ENCODE measurements around the gene PIEZO1. TPM values are rescaled to one million over a fixed set of nuclear protein-coding genes. Genes with fewer than 3 reads are reported as not detected.
A peak's percentile ranks its signal among the peaks of the same experiment; 100 is the strongest.

PIEZO1 gene
- total RNA-seq, 4 donors from 2014 or later = 62.3 to 161 (median 123) TPM

- intact Hi-C loops (cut with DNase I; ENCODE audit: low total_unique reads) = no loop called here
- Histone ChIP-seq H3K36me3 (no peaks in the 10 kb centered on the region), H3K4me3 (no peak overlapping the region), H3K27ac (peak overlapping the region; percentile 25 to 27), H3K27me3 (no peaks in the 10 kb centered on the region), H3K9me3 (no peaks in the 10 kb centered on the region), H3K4me1 (peaks cover 0 to 8% of the 10 kb centered on the region in 2 donors)
- no peak for DNase-seq
- TF ChIP-seq POLR2A (IDR thresholded peaks at IDR 0.05) (no peak), CTCF (IDR thresholded peaks at IDR 0.05) (no peak)
Measured at GRCh38 chr16:88762258-88762870, 22.7 kb downstream of the PIEZO1 start.

GRCh38 chr16:88761830-88762229 is 23.2 kb downstream of the PIEZO1 start:
- TF ChIP-seq POLR2A (IDR thresholded peaks at IDR 0.05) = no peak
- no peak for TF ChIP-seq CTCF (IDR thresholded peaks at IDR 0.05)
- Histone ChIP-seq H3K27ac (peak overlapping the region; percentile 25 to 27), H3K4me1 (peaks cover 0 to 6% of the 10 kb centered on the region in 2 donors), H3K36me3 (no peaks in the 10 kb centered on the region), H3K4me3 (no peak overlapping the region), H3K9me3 (no peaks in the 10 kb centered on the region), H3K27me3 (no peaks in the 10 kb centered on the region)
- intact Hi-C loops (cut with DNase I; ENCODE audit: low total_unique reads) = no loop called here
- no peak for DNase-seq

DNA sequence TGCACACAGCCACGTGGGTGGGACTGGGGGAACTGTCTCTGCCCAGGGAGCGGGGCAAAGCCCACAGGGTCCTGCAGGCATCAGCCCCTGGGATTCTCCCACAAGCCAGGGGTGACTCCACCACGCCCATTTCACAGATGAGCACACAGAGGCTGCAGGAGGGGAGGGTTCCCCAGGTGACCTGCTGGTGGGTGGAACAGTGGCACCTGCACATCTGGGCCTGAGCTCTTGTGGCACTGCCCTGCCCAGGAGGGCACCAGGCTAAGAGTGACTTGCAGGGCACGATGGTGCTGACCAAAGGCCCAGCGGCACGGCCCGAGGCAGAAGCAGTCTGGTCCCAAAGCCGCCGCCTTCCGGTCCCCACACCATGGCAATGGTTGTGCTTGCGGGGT is 23.9 kb downstream of the PIEZO1 start:
- Histone ChIP-seq H3K27ac (peak overlapping the region; percentile 27 to 96), H3K27me3 (no peaks in the 10 kb centered on the region), H3K4me3 (no peak overlapping the region), H3K4me1 (peaks cover 0 to 6% of the 10 kb centered on the region in 2 donors), H3K36me3 (no peaks in the 10 kb centered on the region), H3K9me3 (no peaks in the 10 kb centered on the region)
- TF ChIP-seq POLR2A (IDR thresholded peaks at IDR 0.05) (no peak), CTCF (IDR thresholded peaks at IDR 0.05) (no peak)
- DNase-seq = no peak
- intact Hi-C loops (cut with DNase I; ENCODE audit: low total_unique reads) = no loop called here

DNA sequence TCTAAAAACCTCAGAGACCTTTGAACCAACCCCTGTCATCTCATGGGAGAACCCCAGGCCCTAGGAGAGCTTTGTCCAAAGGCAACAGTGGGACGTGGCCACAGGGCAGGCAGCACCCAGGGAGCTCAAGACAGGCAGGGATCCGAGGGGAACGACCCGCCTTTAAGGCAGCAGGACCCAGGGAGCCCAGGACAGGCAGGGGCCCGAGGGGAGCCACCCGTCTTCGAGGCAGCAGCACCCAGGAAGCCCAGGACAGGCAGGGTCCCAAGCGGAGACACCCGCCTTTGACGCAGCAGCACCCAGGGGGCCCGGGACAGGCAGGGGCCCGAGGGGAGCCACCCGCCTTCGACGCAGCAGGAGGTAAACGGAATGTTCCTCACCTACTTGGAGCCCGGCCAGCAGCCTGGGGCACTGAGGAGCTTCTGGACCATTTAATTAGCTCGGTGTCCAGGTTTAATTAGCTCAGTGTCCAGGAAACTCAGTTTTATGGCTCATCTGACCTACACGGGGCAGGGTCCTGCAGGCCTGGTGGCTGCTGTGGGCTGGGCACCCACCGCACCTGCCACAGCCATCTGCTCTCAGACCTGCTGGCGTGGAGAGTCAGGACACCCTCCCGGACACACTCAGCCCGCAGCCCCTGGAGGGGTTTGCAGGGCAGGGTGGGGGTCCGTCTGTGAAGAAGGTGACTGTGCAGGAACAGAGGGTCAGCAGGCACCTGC is 24.4 kb downstream of the PIEZO1 start:
- Histone ChIP-seq H3K27ac (peak overlapping the region; percentile 80 to 96), H3K36me3 (no peaks in the 10 kb centered on the region), H3K27me3 (no peaks in the 10 kb centered on the region), H3K4me1 (peaks cover 0 to 6% of the 10 kb centered on the region in 2 donors), H3K4me3 (no peak overlapping the region), H3K9me3 (no peaks in the 10 kb centered on the region)
- DNase-seq = no peak
- intact Hi-C loops (cut with DNase I; ENCODE audit: low total_unique reads) = no loop called here
- TF ChIP-seq CTCF (IDR thresholded peaks at IDR 0.05) = no peak
- no peak for TF ChIP-seq POLR2A (IDR thresholded peaks at IDR 0.05)

DNA sequence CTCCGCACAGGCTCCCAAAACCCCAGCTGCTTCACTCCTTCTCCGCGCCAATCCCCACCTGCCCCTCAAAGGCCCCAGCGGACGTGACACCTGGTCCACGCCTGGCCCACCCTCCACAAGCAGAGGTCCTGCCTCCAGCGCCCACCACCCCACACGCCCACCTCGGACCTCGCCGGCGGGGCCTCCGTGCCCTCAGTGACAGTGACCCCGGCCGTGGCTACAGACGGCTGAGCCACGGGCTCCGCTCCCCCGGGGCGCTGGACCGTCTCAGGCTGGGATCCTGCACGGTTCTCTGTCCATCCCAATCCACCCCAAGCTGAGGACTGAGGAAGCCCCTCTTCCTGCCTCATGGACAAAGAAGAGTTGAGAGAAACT is 25.1 kb downstream of the PIEZO1 start:
- H3K27me3 ChIP-seq = no peaks in the 10 kb centered on the region
- DNase-seq = no peak
- no peaks in the 10 kb centered on the region for H3K36me3 ChIP-seq
- H3K4me3 ChIP-seq = peak overlapping the region; percentile 7 to 27
- peak overlapping the region; percentile 80 to 96 for H3K27ac ChIP-seq
- H3K4me1 ChIP-seq = peaks cover 0 to 6% of the 10 kb centered on the region in 2 donors
- TF ChIP-seq CTCF (IDR thresholded peaks at IDR 0.05) (no peak), POLR2A (IDR thresholded peaks at IDR 0.05) (no peak)
- intact Hi-C loops (cut with DNase I; ENCODE audit: low total_unique reads) = no loop called here
- no peaks in the 10 kb centered on the region for H3K9me3 ChIP-seq
